K562 (cell line): ENCODE measurements around the gene TMEM170A. TPM values are rescaled to one million over a fixed set of nuclear protein-coding genes. Genes with fewer than 3 reads are reported as not detected.

Source experiments
- ATAC-seq: fragments of 200-7000 bp; cut with Tn5 transposase; 3 replicates; pipeline ENCODE4 v1.9.1; 2020; ENCODE audit warnings: moderate library complexity
- BruUV-seq: library from RNA; stranded (reverse); fragments of 400-500 nt; replicated peaks from 2 replicates; lab custom pipeline; 2021; lab: Mats Ljungman, UMichigan
- CTCF ChIA-PET: fragments of 300-600 bp; formaldehyde crosslinking; extraction: SDS; loops from one replicate; lab custom pipeline; 2021; ENCODE audit warnings: low intra/inter-chr PET ratio; lab: Yijun Ruan, JAX
- POLR2A ChIA-PET: fragments of 300-600, 350-650 bp; sonication (Branson Sonifier 250); formaldehyde crosslinking; extraction: SDS; loops from one replicate; lab custom pipeline; 2021; ENCODE audit warnings: antibody characterized with exemption, inconsistent platforms; lab: Yijun Ruan, JAX
- DNase-seq, 4 experiments: peaks; one replicate each; pipeline versions ENCODE4 v3.0.0 to v3.0.0-alpha.2; 2011 to 2018; ENCODE audit warnings: low spot score in 3 of 4, mixed read lengths in 3 of 4; ENCODE audit errors: extremely low read depth in 1 of 4
- FAIRE-seq: peaks from 2 replicates; lab custom pipeline; 2011; peaks lifted over from hg19 to GRCh38; lab: Jason Lieb, UNC
- H2AFZ ChIP-seq: 2 replicates; pipeline ENCODE4 v1.6.0; 2011; ENCODE audit warnings: low read depth, low read length, control low read depth, inconsistent platforms
- H3K27ac ChIP-seq: fragments of 200-600 bp; 3 replicates; pipeline ENCODE4 v1.8.0; 2011; ENCODE audit warnings: low read depth, mild to moderate bottlenecking, control low read depth, inconsistent platforms, low read length, moderate library complexity, mixed read lengths; ENCODE audit errors: extremely low read depth
- H3K27me3 ChIP-seq, 2 experiments: fragments of 300-600 bp in 1 of 2; 2 replicates in 1 of 2; 3 replicates in 1 of 2; pipeline versions ENCODE4 v1.6.0 to v1.8.0; 2011; ENCODE audit warnings: inconsistent platforms in 2 of 2, low read length in 2 of 2, mild to moderate bottlenecking in 1 of 2, mixed read lengths in 1 of 2, moderate library complexity in 1 of 2; ENCODE audit not compliant: control insufficient read depth in 2 of 2, insufficient read depth in 2 of 2
- H3K36me3 ChIP-seq: fragments of 300-600 bp; 3 replicates; pipeline ENCODE4 v1.8.0; 2011; ENCODE audit warnings: mild to moderate bottlenecking, low read length, inconsistent platforms; ENCODE audit not compliant: control insufficient read depth, insufficient read depth
- H3K4me1 ChIP-seq, 2 experiments: fragments of 200-600 bp in 1 of 2; replicated peaks in 1 of 2; 2 replicates in 1 of 2; 3 replicates in 1 of 2; pipeline versions ENCODE4 v1.5.1 to v1.8.0; 2011; ENCODE audit warnings: inconsistent platforms in 2 of 2, low read length in 2 of 2, mild to moderate bottlenecking in 1 of 2, mixed read lengths in 1 of 2, moderate library complexity in 1 of 2; ENCODE audit not compliant: control insufficient read depth in 2 of 2, insufficient read depth in 2 of 2
- H3K4me2 ChIP-seq: 2 replicates; pipeline ENCODE4 v1.6.1; 2011; ENCODE audit warnings: low read length, control low read depth, inconsistent platforms, mixed read lengths; ENCODE audit not compliant: insufficient read depth
- H3K4me3 ChIP-seq: fragments of 200-600 bp; sonication (generic), shearing (Covaris generic); 2 replicates; pipeline ENCODE4 v1.5.1; 2016; ENCODE audit warnings: control low read depth, inconsistent platforms
- H3K79me2 ChIP-seq: fragments of 200-600 bp; 3 replicates; pipeline ENCODE4 v1.8.0; 2011; ENCODE audit warnings: low read length, inconsistent platforms; ENCODE audit not compliant: control insufficient read depth, insufficient read depth
- H3K9ac ChIP-seq, 2 experiments: 2 replicates each; pipeline versions ENCODE4 v1.6.0 to v1.6.1; 2011; ENCODE audit warnings: low read depth in 2 of 2, low read length in 2 of 2, control low read depth in 1 of 2, inconsistent platforms in 1 of 2, mild to moderate bottlenecking in 1 of 2, mixed read lengths in 1 of 2; ENCODE audit not compliant: insufficient read depth in 1 of 2
- H3K9me1 ChIP-seq: one replicate; pipeline ENCODE4 v1.6.0; 2011; ENCODE audit warnings: inconsistent platforms, mild to moderate bottlenecking, low read length, moderate library complexity; ENCODE audit not compliant: control insufficient read depth, insufficient read depth
- H3K9me3 ChIP-seq: replicated peaks from 2 replicates; pipeline ENCODE4 v1.5.1; 2011; ENCODE audit warnings: low read depth, low read length, inconsistent platforms; ENCODE audit not compliant: control insufficient read depth, insufficient read depth
- H4K20me1 ChIP-seq: replicated peaks from 2 replicates; pipeline ENCODE4 v1.6.1; 2011; ENCODE audit warnings: low read length, inconsistent platforms, mixed read lengths; ENCODE audit not compliant: control insufficient read depth, insufficient read depth
- FOXM1 ChIP-seq, 2 experiments: fragments of 450-650 bp in 1 of 2; sonication (generic) in 1 of 2; formaldehyde crosslinking in 1 of 2; IDR thresholded peaks; 2 replicates each; pipeline versions ENCODE4 v1.6.1 to v1.9.0; 2017 to 2022; ENCODE audit warnings: low read depth in 2 of 2, mild to moderate bottlenecking in 2 of 2, missing genetic modification reagents in 1 of 2, moderate library complexity in 1 of 2
- HDAC2 ChIP-seq: fragments of 450-650 bp; IDR thresholded peaks from 2 replicates; pipeline ENCODE4 v1.6.1; 2016; ENCODE audit warnings: mild to moderate bottlenecking
- NFE2L1 ChIP-seq: fragments of 450-650 bp; IDR thresholded peaks from 2 replicates; pipeline ENCODE4 v1.6.1; 2016; ENCODE audit warnings: missing genetic modification characterization, low read depth, mild to moderate bottlenecking, missing compliant biosample characterization, moderate library complexity, borderline replicate concordance
- PTBP1 ChIP-seq: fragments of 200-400 bp; formaldehyde crosslinking; IDR thresholded peaks from 2 replicates; pipeline ENCODE4 v1.6.1; 2017; ENCODE audit warnings: low read depth, low read length
- STAT5B ChIP-seq: fragments of 250-450 bp; sonication (Bioruptor Pico); IDR thresholded peaks from 2 replicates; pipeline ENCODE4 v1.8.0; 2021; ENCODE audit warnings: mild to moderate bottlenecking, inconsistent platforms
- TAF9B ChIP-seq: fragments of 450-650 bp; IDR thresholded peaks from 2 replicates; pipeline ENCODE4 v1.6.1; 2018; ENCODE audit warnings: mild to moderate bottlenecking; ENCODE audit not compliant: partially characterized antibody
- TCF3 ChIP-seq: sonication (generic); formaldehyde crosslinking; IDR thresholded peaks from 2 replicates; pipeline ENCODE4 v1.4.0; 2020; ENCODE audit warnings: mild to moderate bottlenecking, missing genetic modification reagents
- WGBS: fragments of 100-300 bp; shearing (Covaris generic); methylation state at CpG from one replicate; pipeline ENCODE4 v1.1.6; 2016; ENCODE audit warnings: low coverage, mixed read lengths; ENCODE audit not compliant: insufficient coverage; ENCODE audit errors: missing lambda C conversion rate; 5-methylcytosine and 5-hydroxymethylcytosine counted together
- in situ Hi-C: fragments of 300-500 bp; cut with MboI; formaldehyde crosslinking; loops from 4 replicates; pipeline ENCODE4 v1.15.0; 2018; ENCODE audit warnings: inconsistent platforms, mixed read lengths
- intact Hi-C: fragments of 100-400 bp; cut with micrococcal nuclease; formaldehyde crosslinking; loops from 2 replicates; pipeline ENCODE4 v1.14.2; 2022
- polyA plus RNA-seq, 8 experiments: library from polyadenylated mRNA; depleted of rRNA in 4 of 8; stranded (reverse) in 5 of 8; unstranded in 3 of 8; fragments of >200 nt; fragmentation: Nextera tagmentation in 2 of 8; fragmentation: Illumina TruSeq in 1 of 8; extraction: Ambion mirVana in 2 of 8; extraction: Trizol in 1 of 8; gene quantifications; 2 replicates each; pipeline versions ENCODE4 v1.2.1 to v1.2.3, GENCODE V29; 2011 to 2014; ENCODE audit warnings: inconsistent platforms in 1 of 8, missing spikeins in 1 of 8
- total RNA-seq, 7 experiments: library from RNA; depleted of rRNA in 6 of 7; stranded (reverse); fragments of >200 nt in 6 of 7; fragmentation: Illumina TruSeq in 2 of 7; extraction: Trizol in 2 of 7; gene quantifications; 2 replicates each; pipeline versions ENCODE4 v1.2.1 to v1.2.3, GENCODE V29; 2011 to 2021; ENCODE audit warnings: low replicate concordance in 1 of 7
- TF ChIP-seq, protein P1 (sequence below), 2 experiments: fragments of 450-650 bp; IDR thresholded peaks; 2 replicates each; pipeline ENCODE4 v1.6.1; 2016; ENCODE audit warnings: mild to moderate bottlenecking in 2 of 2, borderline replicate concordance in 1 of 2, low read depth in 1 of 2, moderate library complexity in 1 of 2
- TF ChIP-seq, protein P2 (sequence below): fragments of 200-800 bp; sonication (Bioruptor generic); IDR thresholded peaks from 2 replicates; pipeline ENCODE4 v1.6.1; 2017; ENCODE audit warnings: missing genetic modification characterization, missing compliant biosample characterization

TMEM170A gene
- total and polyA plus RNA-seq, 9 of the 15 experiments (the other 6 are each of a cell fraction or from before 2014, with no cell fraction given) = 6.1 to 30.2 (median 15.0) TPM

DNA sequence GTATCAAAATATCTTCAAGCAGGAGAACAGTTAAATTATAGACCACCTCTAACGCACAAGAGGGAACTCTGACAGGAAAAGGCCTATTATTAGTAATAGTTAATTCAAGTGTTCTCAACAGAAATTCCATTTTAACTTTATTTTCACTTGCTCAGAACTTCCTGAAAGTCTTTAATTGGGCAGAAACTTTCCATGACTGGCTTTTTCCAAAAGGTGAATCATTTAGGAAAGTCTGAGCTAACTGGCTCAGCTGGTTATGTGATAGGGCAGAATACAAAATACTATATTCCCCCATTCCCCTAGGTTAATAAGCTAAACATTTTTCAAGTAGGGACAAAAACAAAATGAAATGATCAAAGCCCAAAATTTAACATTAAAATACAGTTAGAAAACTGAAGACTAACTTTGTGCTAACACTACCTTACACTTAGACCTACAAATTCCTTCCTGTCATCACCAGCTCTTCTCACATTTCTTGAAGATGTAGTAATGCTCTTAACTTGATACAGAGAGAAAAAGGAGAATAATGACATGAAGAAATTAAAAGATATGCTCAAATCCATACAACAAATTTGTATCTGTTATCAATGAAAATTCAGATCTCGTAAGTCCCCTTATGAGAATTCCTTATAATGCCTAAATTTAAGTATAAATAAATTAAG, 62.2 kb downstream of the TMEM170A start:
- CTCF ChIA-PET = interaction anchor here (1.0 to 2.0 kb wide), 3 partner anchors 17 to 203 kb away, joined by 3 to 10 read pairs (median 4); no protein-coding TSS in a partner anchor
- intact Hi-C loops = loop anchor here (5.0 kb wide), 1 partner anchor 170 kb away; no protein-coding TSS in a partner anchor
- H3K4me2 ChIP-seq = no peak overlapping the region
- TF ChIP-seq FOXM1 (IDR thresholded peaks at IDR 0.05; ENCODE audit: low read depth) (no peak), FOXM1 (CRISPR knock-in tag; IDR thresholded peaks at IDR 0.05; ENCODE audit: low read depth) (no peak), TAF9B (no peak), TCF3 (CRISPR knock-in tag) (no peak), PTBP1 (no peak), STAT5B (CRISPR knock-in tag) (no peak), NFE2L1 (no peak), HDAC2 (no peak)
- TF ChIP-seq, protein P1, sequence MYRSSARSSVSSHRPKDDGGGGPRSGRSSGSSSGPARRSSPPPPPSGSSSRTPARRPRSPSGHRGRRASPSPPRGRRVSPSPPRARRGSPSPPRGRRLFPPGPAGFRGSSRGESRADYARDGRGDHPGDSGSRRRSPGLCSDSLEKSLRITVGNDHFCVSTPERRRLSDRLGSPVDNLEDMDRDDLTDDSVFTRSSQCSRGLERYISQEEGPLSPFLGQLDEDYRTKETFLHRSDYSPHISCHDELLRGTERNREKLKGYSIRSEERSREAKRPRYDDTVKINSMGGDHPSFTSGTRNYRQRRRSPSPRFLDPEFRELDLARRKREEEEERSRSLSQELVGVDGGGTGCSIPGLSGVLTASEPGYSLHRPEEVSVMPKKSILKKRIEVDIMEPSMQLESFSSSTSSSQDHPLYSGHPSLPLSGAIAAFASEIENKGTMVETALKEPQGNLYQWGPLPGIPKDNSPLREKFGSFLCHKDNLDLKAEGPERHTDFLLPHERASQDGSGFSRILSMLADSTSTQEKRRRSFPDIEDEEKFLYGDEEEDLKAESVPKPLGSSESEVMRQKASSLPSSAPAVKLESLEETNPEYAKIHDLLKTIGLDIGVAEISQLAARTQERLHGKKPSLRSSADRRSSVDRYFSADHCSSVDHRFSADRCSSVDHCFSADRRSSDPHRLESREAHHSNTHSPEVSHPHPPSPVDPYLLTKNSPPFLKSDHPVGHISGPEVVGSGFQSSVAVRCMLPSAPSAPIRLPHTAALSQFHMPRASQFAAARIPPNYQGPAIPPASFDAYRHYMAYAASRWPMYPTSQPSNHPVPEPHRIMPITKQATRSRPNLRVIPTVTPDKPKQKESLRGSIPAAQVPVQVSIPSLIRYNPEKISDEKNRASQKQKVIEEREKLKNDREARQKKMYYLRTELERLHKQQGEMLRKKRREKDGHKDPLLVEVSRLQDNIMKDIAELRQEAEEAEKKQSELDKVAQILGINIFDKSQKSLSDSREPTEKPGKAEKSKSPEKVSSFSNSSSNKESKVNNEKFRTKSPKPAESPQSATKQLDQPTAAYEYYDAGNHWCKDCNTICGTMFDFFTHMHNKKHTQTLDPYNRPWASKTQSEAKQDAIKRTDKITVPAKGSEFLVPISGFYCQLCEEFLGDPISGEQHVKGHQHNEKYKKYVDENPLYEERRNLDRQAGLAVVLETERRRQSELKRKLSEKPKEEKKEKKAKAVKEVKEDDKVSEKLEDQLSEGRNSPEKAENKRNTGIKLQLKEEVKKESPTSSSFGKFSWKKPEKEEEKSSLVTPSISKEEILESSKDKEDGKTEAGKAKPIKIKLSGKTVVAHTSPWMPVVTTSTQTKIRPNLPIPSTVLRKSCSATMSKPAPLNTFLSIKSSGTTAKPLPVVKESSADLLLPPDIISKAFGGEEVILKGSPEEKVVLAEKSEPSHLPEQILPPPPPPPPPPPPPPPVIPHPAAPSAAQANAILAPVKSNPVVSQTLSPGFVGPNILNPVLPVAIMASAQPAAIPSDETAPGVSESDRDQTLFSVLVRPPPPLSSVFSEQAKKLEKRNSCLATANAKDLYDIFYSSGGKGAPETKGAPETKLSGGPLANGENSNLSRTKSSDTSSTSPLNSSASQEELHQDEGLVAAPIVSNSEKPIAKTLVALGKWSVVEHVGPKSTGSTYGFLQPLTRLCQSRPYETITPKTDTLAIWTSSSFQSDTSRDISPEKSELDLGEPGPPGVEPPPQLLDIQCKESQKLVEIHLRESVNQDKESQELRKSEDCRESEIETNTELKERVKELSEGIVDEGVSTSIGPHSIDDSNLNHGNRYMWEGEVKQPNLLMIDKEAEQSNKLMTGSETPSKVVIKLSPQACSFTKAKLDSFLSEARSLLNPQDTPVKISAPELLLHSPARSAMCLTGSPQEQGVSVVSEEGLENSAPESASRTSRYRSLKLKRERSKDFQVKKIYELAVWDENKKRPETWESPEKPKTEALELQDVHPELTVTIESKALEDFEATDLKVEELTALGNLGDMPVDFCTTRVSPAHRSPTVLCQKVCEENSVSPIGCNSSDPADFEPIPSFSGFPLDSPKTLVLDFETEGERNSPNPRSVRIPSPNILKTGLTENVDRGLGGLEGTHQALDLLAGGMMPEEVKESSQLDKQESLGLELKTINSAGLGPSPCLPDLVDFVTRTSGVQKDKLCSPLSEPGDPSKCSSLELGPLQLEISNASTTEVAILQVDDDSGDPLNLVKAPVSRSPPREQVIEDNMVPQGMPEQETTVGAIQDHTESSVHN (IDR thresholded peaks at IDR 0.05; ENCODE audit: borderline replicate concordance in 1 of 2, low read depth in 1 of 2) = no peak
- TF ChIP-seq, protein P2, sequence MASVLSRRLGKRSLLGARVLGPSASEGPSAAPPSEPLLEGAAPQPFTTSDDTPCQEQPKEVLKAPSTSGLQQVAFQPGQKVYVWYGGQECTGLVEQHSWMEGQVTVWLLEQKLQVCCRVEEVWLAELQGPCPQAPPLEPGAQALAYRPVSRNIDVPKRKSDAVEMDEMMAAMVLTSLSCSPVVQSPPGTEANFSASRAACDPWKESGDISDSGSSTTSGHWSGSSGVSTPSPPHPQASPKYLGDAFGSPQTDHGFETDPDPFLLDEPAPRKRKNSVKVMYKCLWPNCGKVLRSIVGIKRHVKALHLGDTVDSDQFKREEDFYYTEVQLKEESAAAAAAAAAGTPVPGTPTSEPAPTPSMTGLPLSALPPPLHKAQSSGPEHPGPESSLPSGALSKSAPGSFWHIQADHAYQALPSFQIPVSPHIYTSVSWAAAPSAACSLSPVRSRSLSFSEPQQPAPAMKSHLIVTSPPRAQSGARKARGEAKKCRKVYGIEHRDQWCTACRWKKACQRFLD (CRISPR knock-in tag) = no peak

More for the DNA sequence above, 62.2 kb downstream of the TMEM170A start:
- H3K4me3 ChIP-seq = no peak overlapping the region
- no peak for DNase-seq
- no peaks in the 10 kb centered on the region for H3K9me1 ChIP-seq
- in situ Hi-C loops = no loop called here
- no peak overlapping the region for H3K9ac ChIP-seq
- FAIRE-seq = no peak
- no TSS peak for BruUV-seq
- 63% methylated on average over 2 of the region's 2 CpGs for WGBS
- POLR2A ChIA-PET = no interaction called here
- H3K27ac ChIP-seq = no peak overlapping the region
- peaks cover 20% of the 10 kb centered on the region; the same call in 1 of the 3 replicates for H3K36me3 ChIP-seq
- H3K79me2 ChIP-seq = no peaks in the 10 kb centered on the region
- H2AFZ ChIP-seq = no peak overlapping the region
- H4K20me1 ChIP-seq = no peaks in the 10 kb centered on the region
- H3K4me1 ChIP-seq = no peaks in the 10 kb centered on the region; a peak in 1 of 5 replicates
- H3K9me3 ChIP-seq = no peaks in the 10 kb centered on the region
- no peak for ATAC-seq
- no peaks in the 10 kb centered on the region for H3K27me3 ChIP-seq
